ENCODE results near the gene TSPAN9.

Gene TSPAN9

GRCh38 chr12:3296409-3296701 is 219.2 kb downstream of the TSPAN9 start:
- DNase-seq (ENCODE audit: low read depth in 1 of 2, low spot score in 1 of 2) = no peak
- Histone ChIP-seq H3K27me3 (ENCODE audit: insufficient read depth, poor library complexity, severe bottlenecking) (no peaks in the 10 kb centered on the region), H3K27ac (replicated peaks) (no peak overlapping the region), H3K4me3 (replicated peaks; ENCODE audit: insufficient read depth, low read length) (no peak overlapping the region)
- TF ChIP-seq CTCF (IDR thresholded peaks at IDR 0.05; ENCODE audit: insufficient read depth, low read length) (no peak), SPI1 (IDR thresholded peaks at IDR 0.05; ENCODE audit: borderline replicate concordance, low read depth) (no peak), POLR2AphosphoS5 (IDR thresholded peaks at IDR 0.05; ENCODE audit: low read depth) (no peak), GABPA (IDR thresholded peaks at IDR 0.05; ENCODE audit: low read depth) (no peak), REST (IDR thresholded peaks at IDR 0.05; ENCODE audit: insufficient replicate concordance, low read depth) (no peak)

- Histone ChIP-seq H3K4me3 (replicated peaks; ENCODE audit: insufficient read depth, low read length) (no peak overlapping the region), H3K27me3 (ENCODE audit: insufficient read depth, poor library complexity, severe bottlenecking) (no peaks in the 10 kb centered on the region), H3K27ac (replicated peaks) (no peak overlapping the region)
- TF ChIP-seq CTCF (IDR thresholded peaks at IDR 0.05; ENCODE audit: insufficient read depth, low read length) (no peak), GABPA (IDR thresholded peaks at IDR 0.05; ENCODE audit: low read depth) (no peak), REST (IDR thresholded peaks at IDR 0.05; ENCODE audit: insufficient replicate concordance, low read depth) (no peak), SPI1 (IDR thresholded peaks at IDR 0.05; ENCODE audit: borderline replicate concordance, low read depth) (no peak), POLR2AphosphoS5 (IDR thresholded peaks at IDR 0.05; ENCODE audit: low read depth) (no peak)
- no peak for DNase-seq (ENCODE audit: low read depth in 1 of 2, low spot score in 1 of 2)
Observed at GRCh38 chr12:3298603-3299002, 221.4 kb downstream of the TSPAN9 start.

- Histone ChIP-seq H3K4me3 (replicated peaks; ENCODE audit: insufficient read depth, low read length) (no peak overlapping the region), H3K27me3 (ENCODE audit: insufficient read depth, poor library complexity, severe bottlenecking) (no peaks in the 10 kb centered on the region), H3K27ac (replicated peaks) (no peak overlapping the region)
- DNase-seq (ENCODE audit: low read depth in 1 of 2, low spot score in 1 of 2) = peak; percentile 39 to 75
- TF ChIP-seq GABPA (IDR thresholded peaks at IDR 0.05; ENCODE audit: low read depth) = no peak
- no peak for TF ChIP-seq POLR2AphosphoS5 (IDR thresholded peaks at IDR 0.05; ENCODE audit: low read depth)
- peak; percentile 87 for TF ChIP-seq CTCF (IDR thresholded peaks at IDR 0.05; ENCODE audit: insufficient read depth, low read length)
- TF ChIP-seq REST (IDR thresholded peaks at IDR 0.05; ENCODE audit: insufficient replicate concordance, low read depth) = no peak
Observed at GRCh38 chr12:3299929-3300832, 223.0 kb downstream of the TSPAN9 start.
